GM10248 (cell line): ENCODE data around the gene PARD3B.
"Not testable (repeated sequence)": the region's sequence is repeated elsewhere in the genome, so short reads cannot be mapped to it uniquely, and the experiment has no call there.

Experiments used
- CTCF ChIA-PET: fragments of 300-600 bp; sonication (Branson Sonifier 250); formaldehyde crosslinking; extraction: SDS; loops from one replicate; lab custom pipeline; 2021; ENCODE audit warnings: antibody characterized with exemption; lab: Yijun Ruan, JAX
- POLR2A ChIA-PET: fragments of 350-650 bp; sonication (Branson Sonifier 250); formaldehyde crosslinking; extraction: SDS; loops from one replicate; lab custom pipeline; 2020; ENCODE audit warnings: antibody characterized with exemption; lab: Yijun Ruan, JAX
- DNase-seq: peaks from one replicate; pipeline ENCODE4 v3.0.0; 2012; ENCODE audit errors: extremely low spot score
- CTCF ChIP-seq: IDR thresholded peaks from 2 replicates; pipeline ENCODE4 v1.5.1; 2012; ENCODE audit warnings: mild to moderate bottlenecking, low read depth; ENCODE audit errors: extremely low read depth, missing control alignments, control extremely low read depth

PARD3B gene

GRCh38 chr2:205217004-205217403, 671.7 kb downstream of the PARD3B start:
- ChIA-PET CTCF (no interaction called here), POLR2A (interaction anchor here (0.6 kb wide), 1 partner anchor 436 kb away, joined by 3 read pairs; no protein-coding TSS in a partner anchor)
- no peak for TF ChIP-seq CTCF

GRCh38 chr2:205218056-205218455, 672.8 kb downstream of the PARD3B start:
- ChIA-PET POLR2A (no interaction called here), CTCF (no interaction called here)
- TF ChIP-seq CTCF = no peak
- no peak for DNase-seq

More at GRCh38 chr2:205217004-205217403, 671.7 kb downstream of the PARD3B start:
- no peak for DNase-seq

GRCh38 chr2:205218816-205219215, 673.5 kb downstream of the PARD3B start:
- DNase-seq, POLR2A ChIA-PET: not testable (repeated sequence)
- CTCF ChIA-PET = interaction anchor here (1.4 kb wide), 1 partner anchor 47 kb away, joined by 4 read pairs; no protein-coding TSS in a partner anchor

- ChIA-PET POLR2A (no interaction called here), CTCF (no interaction called here)
Observed at GRCh38 chr2:205220559-205220958, 675.3 kb downstream of the PARD3B start.

GRCh38 chr2:205232086-205232485, 686.8 kb downstream of the PARD3B start:
- TF ChIP-seq CTCF = no peak
- no peak for DNase-seq
- CTCF ChIA-PET = no interaction called here
- POLR2A ChIA-PET = no interaction called here

More at GRCh38 chr2:205220559-205220958, 675.3 kb downstream of the PARD3B start:
- TF ChIP-seq CTCF = no peak
- no peak for DNase-seq

GRCh38 chr2:205235434-205235833, 690.2 kb downstream of the PARD3B start:
- no peak for TF ChIP-seq CTCF
- ChIA-PET POLR2A (no interaction called here), CTCF (no interaction called here)
- no peak for DNase-seq

- DNase-seq = no peak
- ChIA-PET CTCF (no interaction called here), POLR2A (no interaction called here)
- no peak for TF ChIP-seq CTCF
Observed at GRCh38 chr2:205237524-205237923, 692.2 kb downstream of the PARD3B start.
